SK-N-SH treated with all-trans-retinoic acid at 6 μM for 48 hours (cell line): ENCODE results near the gene CRYBG1.

Experiments used
- BACH2 ChIP-seq: fragments of 250-450 bp; sonication (Bioruptor Pico); IDR thresholded peaks from 2 replicates; pipeline ENCODE4 v1.9.0; 2021; ENCODE audit warnings: mild to moderate bottlenecking, borderline replicate concordance
- CREB5 ChIP-seq: fragments of 250-450 bp; sonication (Bioruptor Pico); IDR thresholded peaks from 2 replicates; pipeline ENCODE4 v1.5.1; 2020; ENCODE audit warnings: low read depth, mild to moderate bottlenecking, moderate library complexity
- CSDC2 ChIP-seq: fragments of 250-450 bp; sonication (Bioruptor Pico); IDR thresholded peaks from 2 replicates; pipeline ENCODE4 v1.5.0; 2020; ENCODE audit warnings: mild to moderate bottlenecking, moderate library complexity
- PATZ1 ChIP-seq: fragments of 250-450 bp; sonication (Bioruptor Pico); IDR thresholded peaks from 2 replicates; pipeline ENCODE4 v1.8.0; 2020; ENCODE audit warnings: mild to moderate bottlenecking, moderate library complexity, borderline replicate concordance
- TOX ChIP-seq: fragments of 250-450 bp; sonication (Bioruptor Pico); IDR thresholded peaks from 2 replicates; pipeline ENCODE4 v1.8.0; 2021; ENCODE audit warnings: mild to moderate bottlenecking, moderate library complexity, borderline replicate concordance
- ZNF70 ChIP-seq: fragments of 450-650 bp; formaldehyde crosslinking; IDR thresholded peaks from 2 replicates; pipeline ENCODE4 v1.5.0; 2020; ENCODE audit warnings: mild to moderate bottlenecking, moderate library complexity

DNA sequence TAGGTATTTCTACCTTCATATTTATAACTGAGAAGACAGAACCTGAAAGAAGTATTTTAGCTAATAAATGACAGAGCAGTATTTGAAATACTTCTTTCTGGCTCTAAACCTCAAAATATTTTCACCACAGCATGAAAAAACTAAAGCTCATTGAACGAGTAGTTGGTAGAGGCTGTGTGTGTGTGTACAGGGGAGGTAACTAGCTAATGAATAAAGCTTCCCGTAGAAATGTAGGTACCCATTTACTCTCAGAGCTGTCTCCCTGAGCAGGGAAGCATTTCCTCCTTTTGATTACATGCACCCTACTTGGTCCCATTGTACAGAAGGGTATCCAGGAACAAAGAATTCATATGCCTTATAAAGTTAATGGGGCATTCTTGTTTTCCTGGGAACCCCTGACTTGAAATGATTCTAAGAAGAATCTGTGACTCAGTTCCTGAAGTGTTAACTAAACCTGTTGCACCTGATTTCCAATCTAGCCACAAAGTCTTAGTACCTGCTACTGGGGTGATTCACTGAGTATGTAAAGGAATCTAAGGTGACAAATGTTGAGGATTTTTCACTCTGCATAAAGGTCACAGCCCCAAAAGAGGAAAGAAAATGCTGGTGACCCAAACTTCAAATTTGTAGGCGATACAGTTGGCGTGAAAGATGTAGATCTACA lies 12.5 kb downstream of the CRYBG1 start:
- TF ChIP-seq CSDC2 (CRISPR knock-in tag) = no peak
- no peak for TF ChIP-seq CREB5 (CRISPR knock-in tag)
- TF ChIP-seq TOX (CRISPR knock-in tag) = no peak
- no peak for TF ChIP-seq PATZ1 (CRISPR knock-in tag)
- TF ChIP-seq ZNF70 (CRISPR knock-in tag) = no peak
- no peak for TF ChIP-seq BACH2 (CRISPR knock-in tag)
